GM23338 (cell line): ENCODE results near the gene SLC36A3. TPM values are rescaled to one million over a fixed set of nuclear protein-coding genes. Genes with fewer than 3 reads are reported as not detected.
"Not testable (repeated sequence)": the region's sequence is repeated elsewhere in the genome, so short reads cannot be mapped to it uniquely, and the experiment has no call there.

ENCODE experiments used
- ATAC-seq: fragments of 200-7000 bp; cut with Tn5 transposase; 3 replicates; pipeline ENCODE4 v1.9.1; 2020
- DNase-seq: peaks from one replicate; pipeline ENCODE4 v3.0.0-alpha.2; 2015; ENCODE audit warnings: low spot score
- H2AFZ ChIP-seq: fragments of 200-600 bp; sonication (generic); 2 replicates; pipeline ENCODE4 v1.8.0; 2016; ENCODE audit warnings: antibody characterized with exemption, mild to moderate bottlenecking, moderate library complexity
- H3F3A ChIP-seq: fragments of 200-600 bp; sonication (generic); replicated peaks from 2 replicates; pipeline ENCODE4 v1.8.0; 2017; ENCODE audit warnings: antibody characterized with exemption, mixed run types, low read depth
- H3K27ac ChIP-seq: fragments of 200-600 bp; sonication (generic); 2 replicates; pipeline ENCODE4 v1.6.1; 2016; ENCODE audit warnings: low read depth
- H3K27me3 ChIP-seq: fragments of 200-600 bp; sonication (generic); 2 replicates; pipeline ENCODE4 v1.8.0; 2016; ENCODE audit warnings: mild to moderate bottlenecking, mixed run types, moderate library complexity; ENCODE audit not compliant: insufficient read depth
- H3K36me3 ChIP-seq: fragments of 200-600 bp; sonication (generic); 2 replicates; pipeline ENCODE4 v1.8.0; 2016; ENCODE audit warnings: mild to moderate bottlenecking; ENCODE audit not compliant: insufficient read depth
- H3K4me1 ChIP-seq: fragments of 200-600 bp; sonication (generic); 2 replicates; pipeline ENCODE4 v1.8.0; 2016; ENCODE audit warnings: mild to moderate bottlenecking, moderate library complexity; ENCODE audit not compliant: insufficient read depth
- H3K4me2 ChIP-seq: fragments of 200-600 bp; sonication (generic); 2 replicates; pipeline ENCODE4 v1.7.1; 2017; ENCODE audit warnings: mixed run types
- H3K4me3 ChIP-seq: fragments of 200-600 bp; sonication (generic); 2 replicates; pipeline ENCODE4 v1.6.1; 2016; ENCODE audit warnings: mixed run types
- H3K79me2 ChIP-seq: fragments of 200-600 bp; sonication (generic); replicated peaks from 2 replicates; pipeline ENCODE4 v1.8.0; 2017; ENCODE audit warnings: mild to moderate bottlenecking; ENCODE audit not compliant: insufficient read depth
- H3K9me2 ChIP-seq: fragments of 200-600 bp; sonication (generic); 2 replicates; pipeline ENCODE4 v1.8.0; 2017; ENCODE audit not compliant: insufficient read depth
- H4K20me1 ChIP-seq: fragments of 200-600 bp; sonication (generic); replicated peaks from 2 replicates; pipeline ENCODE4 v1.8.0; 2017; ENCODE audit warnings: mild to moderate bottlenecking; ENCODE audit not compliant: insufficient read depth
- H3K27ac Mint-ChIP-seq: 2 replicates; pipeline ENCODE4 v1.8.0; 2020; ENCODE audit warnings: inconsistent platforms, mild to moderate bottlenecking, moderate library complexity, mixed read lengths
- H3K27me3 Mint-ChIP-seq: 3 replicates; pipeline ENCODE4 v1.8.0; 2022; ENCODE audit warnings: low read depth, mild to moderate bottlenecking, moderate library complexity, mixed read lengths, inconsistent platforms; ENCODE audit not compliant: insufficient read depth, poor library complexity
- H3K36me3 Mint-ChIP-seq: 3 replicates; pipeline ENCODE4 v1.8.0; 2021; ENCODE audit warnings: low read depth, mild to moderate bottlenecking, inconsistent platforms, moderate library complexity, mixed read lengths
- H3K4me1 Mint-ChIP-seq: 3 replicates; pipeline ENCODE4 v1.8.0; 2020; ENCODE audit warnings: mild to moderate bottlenecking, inconsistent platforms, mixed read lengths
- H3K4me3 Mint-ChIP-seq: 3 replicates; pipeline ENCODE4 v1.8.0; 2021; ENCODE audit warnings: moderate library complexity, mild to moderate bottlenecking, inconsistent platforms, mixed read lengths
- H3K9me3 Mint-ChIP-seq: 3 replicates; pipeline ENCODE4 v1.8.0; 2020; ENCODE audit warnings: moderate library complexity, mild to moderate bottlenecking, inconsistent platforms, mixed read lengths
- CREB1 ChIP-seq: fragments of 250-450 bp; sonication (Bioruptor Pico); IDR thresholded peaks from 2 replicates; pipeline ENCODE4 v1.5.0; 2020; ENCODE audit warnings: low read depth, mild to moderate bottlenecking, moderate library complexity
- ETS1 ChIP-seq: IDR thresholded peaks from 2 replicates; pipeline ENCODE4 v1.6.1; 2016; ENCODE audit warnings: antibody characterized with exemption
- REST ChIP-seq: IDR thresholded peaks from one replicate; pipeline ENCODE4 v1.6.1; 2018; ENCODE audit warnings: antibody characterized with exemption; ENCODE audit not compliant: unreplicated experiment
- STAT1 ChIP-seq: IDR thresholded peaks from one replicate; pipeline ENCODE4 v1.6.1; 2016; ENCODE audit warnings: antibody characterized with exemption; ENCODE audit not compliant: unreplicated experiment
- ZNF331 ChIP-seq: fragments of 250-450 bp; sonication (Bioruptor Pico); IDR thresholded peaks from 2 replicates; pipeline ENCODE4 v1.5.0; 2020; ENCODE audit warnings: low read depth, mild to moderate bottlenecking, moderate library complexity
- polyA plus RNA-seq: library from polyadenylated mRNA; unstranded; fragments of >200 nt; fragmentation: Nextera tagmentation; extraction: Ambion mirVana; gene quantifications from 2 replicates; pipeline ENCODE4 v1.2.1, GENCODE V29; 2016
- total RNA-seq: library from RNA; depleted of rRNA; stranded (reverse); fragments of >200 nt; shearing (Covaris generic); gene quantifications from 2 replicates; pipeline ENCODE4 v1.2.3, GENCODE V29; 2014
- TF ChIP-seq, protein P1 (sequence below): fragments of 250-450 bp; sonication (Bioruptor Pico); IDR thresholded peaks from 2 replicates; pipeline ENCODE4 v1.5.0; 2020; ENCODE audit warnings: mild to moderate bottlenecking, moderate library complexity

SLC36A3 gene
- total and polyA plus RNA-seq, 2 experiments from 2014 or later: not detected

GRCh38 chr5:151236888-151237287, 66.7 kb downstream of the SLC36A3 start (continued):
- TF ChIP-seq, protein P1, sequence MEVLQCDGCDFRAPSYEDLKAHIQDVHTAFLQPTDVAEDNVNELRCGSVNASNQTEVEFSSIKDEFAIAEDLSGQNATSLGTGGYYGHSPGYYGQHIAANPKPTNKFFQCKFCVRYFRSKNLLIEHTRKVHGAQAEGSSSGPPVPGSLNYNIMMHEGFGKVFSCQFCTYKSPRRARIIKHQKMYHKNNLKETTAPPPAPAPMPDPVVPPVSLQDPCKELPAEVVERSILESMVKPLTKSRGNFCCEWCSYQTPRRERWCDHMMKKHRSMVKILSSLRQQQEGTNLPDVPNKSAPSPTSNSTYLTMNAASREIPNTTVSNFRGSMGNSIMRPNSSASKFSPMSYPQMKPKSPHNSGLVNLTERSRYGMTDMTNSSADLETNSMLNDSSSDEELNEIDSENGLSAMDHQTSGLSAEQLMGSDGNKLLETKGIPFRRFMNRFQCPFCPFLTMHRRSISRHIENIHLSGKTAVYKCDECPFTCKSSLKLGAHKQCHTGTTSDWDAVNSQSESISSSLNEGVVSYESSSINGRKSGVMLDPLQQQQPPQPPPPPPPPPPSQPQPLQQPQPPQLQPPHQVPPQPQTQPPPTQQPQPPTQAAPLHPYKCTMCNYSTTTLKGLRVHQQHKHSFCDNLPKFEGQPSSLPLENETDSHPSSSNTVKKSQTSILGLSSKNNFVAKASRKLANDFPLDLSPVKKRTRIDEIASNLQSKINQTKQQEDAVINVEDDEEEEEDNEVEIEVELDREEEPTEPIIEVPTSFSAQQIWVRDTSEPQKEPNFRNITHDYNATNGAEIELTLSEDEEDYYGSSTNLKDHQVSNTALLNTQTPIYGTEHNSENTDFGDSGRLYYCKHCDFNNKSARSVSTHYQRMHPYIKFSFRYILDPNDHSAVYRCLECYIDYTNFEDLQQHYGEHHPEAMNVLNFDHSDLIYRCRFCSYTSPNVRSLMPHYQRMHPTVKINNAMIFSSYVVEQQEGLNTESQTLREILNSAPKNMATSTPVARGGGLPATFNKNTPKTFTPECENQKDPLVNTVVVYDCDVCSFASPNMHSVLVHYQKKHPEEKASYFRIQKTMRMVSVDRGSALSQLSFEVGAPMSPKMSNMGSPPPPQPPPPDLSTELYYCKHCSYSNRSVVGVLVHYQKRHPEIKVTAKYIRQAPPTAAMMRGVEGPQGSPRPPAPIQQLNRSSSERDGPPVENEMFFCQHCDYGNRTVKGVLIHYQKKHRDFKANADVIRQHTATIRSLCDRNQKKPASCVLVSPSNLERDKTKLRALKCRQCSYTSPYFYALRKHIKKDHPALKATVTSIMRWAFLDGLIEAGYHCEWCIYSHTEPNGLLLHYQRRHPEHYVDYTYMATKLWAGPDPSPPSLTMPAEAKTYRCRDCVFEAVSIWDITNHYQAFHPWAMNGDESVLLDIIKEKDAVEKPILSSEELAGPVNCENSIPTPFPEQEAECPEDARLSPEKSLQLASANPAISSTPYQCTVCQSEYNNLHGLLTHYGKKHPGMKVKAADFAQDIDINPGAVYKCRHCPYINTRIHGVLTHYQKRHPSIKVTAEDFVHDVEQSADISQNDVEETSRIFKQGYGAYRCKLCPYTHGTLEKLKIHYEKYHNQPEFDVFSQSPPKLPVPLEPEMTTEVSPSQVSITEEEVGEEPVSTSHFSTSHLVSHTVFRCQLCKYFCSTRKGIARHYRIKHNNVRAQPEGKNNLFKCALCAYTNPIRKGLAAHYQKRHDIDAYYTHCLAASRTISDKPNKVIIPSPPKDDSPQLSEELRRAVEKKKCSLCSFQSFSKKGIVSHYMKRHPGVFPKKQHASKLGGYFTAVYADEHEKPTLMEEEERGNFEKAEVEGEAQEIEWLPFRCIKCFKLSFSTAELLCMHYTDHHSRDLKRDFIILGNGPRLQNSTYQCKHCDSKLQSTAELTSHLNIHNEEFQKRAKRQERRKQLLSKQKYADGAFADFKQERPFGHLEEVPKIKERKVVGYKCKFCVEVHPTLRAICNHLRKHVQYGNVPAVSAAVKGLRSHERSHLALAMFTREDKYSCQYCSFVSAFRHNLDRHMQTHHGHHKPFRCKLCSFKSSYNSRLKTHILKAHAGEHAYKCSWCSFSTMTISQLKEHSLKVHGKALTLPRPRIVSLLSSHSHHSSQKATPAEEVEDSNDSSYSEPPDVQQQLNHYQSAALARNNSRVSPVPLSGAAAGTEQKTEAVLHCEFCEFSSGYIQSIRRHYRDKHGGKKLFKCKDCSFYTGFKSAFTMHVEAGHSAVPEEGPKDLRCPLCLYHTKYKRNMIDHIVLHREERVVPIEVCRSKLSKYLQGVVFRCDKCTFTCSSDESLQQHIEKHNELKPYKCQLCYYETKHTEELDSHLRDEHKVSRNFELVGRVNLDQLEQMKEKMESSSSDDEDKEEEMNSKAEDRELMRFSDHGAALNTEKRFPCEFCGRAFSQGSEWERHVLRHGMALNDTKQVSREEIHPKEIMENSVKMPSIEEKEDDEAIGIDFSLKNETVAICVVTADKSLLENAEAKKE (CRISPR knock-in tag): no peak
- no peak for TF ChIP-seq ETS1
- no peak for TF ChIP-seq REST
- TF ChIP-seq ZNF331: no peak
- TF ChIP-seq STAT1: no peak
- TF ChIP-seq CREB1 (CRISPR knock-in tag): no peak

DNA sequence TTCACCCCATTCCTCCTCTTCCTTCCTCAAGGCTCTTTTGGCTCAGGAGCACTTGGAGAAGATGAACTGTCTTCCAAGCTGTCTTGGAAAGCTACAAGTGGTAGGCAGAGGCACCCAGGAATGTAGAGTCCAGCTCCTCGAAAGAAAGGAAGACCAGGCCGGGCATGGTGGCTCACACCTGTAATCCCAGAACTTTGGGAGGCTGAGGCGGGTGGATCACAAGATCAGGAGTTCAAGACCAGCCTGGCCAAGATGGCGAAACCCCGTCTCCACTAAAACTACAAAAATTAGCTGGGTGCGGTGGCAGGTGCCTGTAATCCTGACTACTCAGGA, 68.4 kb downstream of the SLC36A3 start:
- H3K9me2 ChIP-seq, H3K4me3 ChIP-seq, H3K36me3 Mint-ChIP-seq, H3K4me2 ChIP-seq, ATAC-seq, H3K36me3 ChIP-seq, H3K9me3 Mint-ChIP-seq, H4K20me1 ChIP-seq, H3K27ac ChIP-seq, H3K27me3 ChIP-seq, H3F3A ChIP-seq, H3K79me2 ChIP-seq, DNase-seq, H3K4me3 Mint-ChIP-seq, H3K27ac Mint-ChIP-seq, H3K27me3 Mint-ChIP-seq: not testable (repeated sequence)
- peak overlapping the region; percentile 87 for H2AFZ ChIP-seq
- peaks cover 14% of the 10 kb centered on the region for H3K4me1 Mint-ChIP-seq
- peaks cover 15% of the 10 kb centered on the region for H3K4me1 ChIP-seq
